ENCODE measurements around the gene B3GLCT.

B3GLCT gene

DNA sequence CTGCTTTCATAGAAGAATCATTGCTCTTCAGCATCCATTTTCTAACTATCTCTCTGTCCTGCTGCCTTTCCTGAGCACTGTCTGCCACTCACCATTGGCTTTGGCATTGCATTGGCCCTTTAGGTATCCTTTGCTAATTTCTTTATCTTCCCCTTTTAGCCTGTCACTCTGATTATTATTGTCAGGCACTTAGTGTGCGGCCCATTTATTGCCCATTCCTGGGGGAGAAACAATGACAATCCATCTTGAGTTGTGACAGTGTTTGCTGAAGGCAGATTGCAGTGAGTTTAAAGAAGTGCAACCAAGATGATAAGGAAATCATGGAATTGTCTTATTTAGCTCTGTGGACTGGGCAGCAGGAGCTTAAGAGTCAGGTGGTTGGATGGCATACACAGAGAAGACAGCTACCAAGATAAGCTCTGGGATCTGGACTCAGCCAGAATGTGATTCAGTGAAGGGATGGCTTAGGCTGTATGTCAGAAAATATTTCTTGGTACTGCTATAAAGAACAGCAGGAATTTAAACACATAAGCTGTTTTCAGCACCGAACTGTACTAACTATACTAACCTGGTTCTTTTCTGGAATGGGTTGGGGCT lies 25.3 kb downstream of the B3GLCT start:
- Mint-ChIP-seq H3K36me3 (peaks cover 25% of the 10 kb centered on the region), H3K4me3 (no peak overlapping the region), H3K27me3 (no peaks in the 10 kb centered on the region), H3K27ac (no peak overlapping the region), H3K4me1 (ENCODE audit: low read depth) (peaks cover 13% of the 10 kb centered on the region), H3K9me3 (ENCODE audit: low read depth) (no peaks in the 10 kb centered on the region)

- Mint-ChIP-seq H3K4me3 (no peak overlapping the region), H3K27me3 (no peaks in the 10 kb centered on the region), H3K4me1 (ENCODE audit: low read depth) (peaks cover 13% of the 10 kb centered on the region), H3K36me3 (peaks cover 22% of the 10 kb centered on the region), H3K9me3 (ENCODE audit: low read depth) (no peaks in the 10 kb centered on the region), H3K27ac (no peak overlapping the region)
Measured at GRCh38 chr13:31225998-31226675, 26.4 kb downstream of the B3GLCT start.

DNA sequence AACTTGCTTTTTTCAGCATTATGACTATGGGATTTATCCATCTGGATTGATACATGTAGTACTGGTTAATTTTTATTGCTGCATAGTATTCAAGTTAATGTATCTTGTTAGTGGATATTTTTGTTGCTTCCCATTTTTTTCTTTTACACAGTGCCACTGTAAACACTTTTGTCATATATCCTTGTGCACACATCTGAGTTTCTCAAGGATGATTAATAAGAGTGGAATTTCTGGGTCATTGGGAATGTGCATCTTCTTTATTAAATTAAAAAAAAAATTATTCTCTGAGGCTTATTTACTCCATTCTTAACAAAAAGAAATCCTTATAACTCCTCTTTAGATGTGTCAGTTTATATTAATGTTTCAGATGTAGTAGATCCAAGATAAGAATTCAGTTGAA lies 27.3 kb downstream of the B3GLCT start:
- Mint-ChIP-seq H3K4me1 (ENCODE audit: low read depth) (peaks cover 13% of the 10 kb centered on the region), H3K27ac (no peak overlapping the region), H3K4me3 (no peak overlapping the region), H3K36me3 (peaks cover 24% of the 10 kb centered on the region), H3K9me3 (ENCODE audit: low read depth) (no peaks in the 10 kb centered on the region), H3K27me3 (no peaks in the 10 kb centered on the region)

DNA sequence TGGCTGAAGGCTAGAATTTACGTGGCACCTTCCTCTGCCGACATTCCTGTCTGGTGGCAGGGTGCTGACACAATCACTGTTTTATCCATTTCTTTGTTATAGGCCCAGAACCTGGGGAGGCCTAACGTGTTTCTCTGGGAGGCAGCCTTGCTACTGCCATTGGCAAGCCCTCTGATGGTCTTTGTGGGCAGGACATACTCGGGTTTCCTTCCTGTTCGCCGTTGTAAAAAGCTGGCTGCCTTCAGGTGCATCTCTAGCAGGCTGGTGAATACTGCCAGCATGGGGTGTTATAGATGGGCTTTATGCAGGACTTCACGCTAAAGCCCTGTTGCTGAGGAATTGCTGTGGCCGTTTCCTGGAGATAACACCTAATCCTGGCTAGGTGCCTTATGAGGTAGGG lies 28.1 kb downstream of the B3GLCT start:
- Mint-ChIP-seq H3K36me3 (peaks cover 22% of the 10 kb centered on the region), H3K4me1 (ENCODE audit: low read depth) (peaks cover 13% of the 10 kb centered on the region), H3K9me3 (ENCODE audit: low read depth) (no peaks in the 10 kb centered on the region), H3K4me3 (no peak overlapping the region), H3K27ac (no peak overlapping the region), H3K27me3 (no peaks in the 10 kb centered on the region)

GRCh38 chr13:31234729-31235128 lies 35.0 kb downstream of the B3GLCT start:
- Mint-ChIP-seq H3K27me3 (no peaks in the 10 kb centered on the region), H3K27ac (no peak overlapping the region), H3K4me3 (no peak overlapping the region), H3K36me3 (peaks cover 12% of the 10 kb centered on the region), H3K9me3 (ENCODE audit: low read depth) (no peaks in the 10 kb centered on the region), H3K4me1 (ENCODE audit: low read depth) (no peaks in the 10 kb centered on the region)

DNA sequence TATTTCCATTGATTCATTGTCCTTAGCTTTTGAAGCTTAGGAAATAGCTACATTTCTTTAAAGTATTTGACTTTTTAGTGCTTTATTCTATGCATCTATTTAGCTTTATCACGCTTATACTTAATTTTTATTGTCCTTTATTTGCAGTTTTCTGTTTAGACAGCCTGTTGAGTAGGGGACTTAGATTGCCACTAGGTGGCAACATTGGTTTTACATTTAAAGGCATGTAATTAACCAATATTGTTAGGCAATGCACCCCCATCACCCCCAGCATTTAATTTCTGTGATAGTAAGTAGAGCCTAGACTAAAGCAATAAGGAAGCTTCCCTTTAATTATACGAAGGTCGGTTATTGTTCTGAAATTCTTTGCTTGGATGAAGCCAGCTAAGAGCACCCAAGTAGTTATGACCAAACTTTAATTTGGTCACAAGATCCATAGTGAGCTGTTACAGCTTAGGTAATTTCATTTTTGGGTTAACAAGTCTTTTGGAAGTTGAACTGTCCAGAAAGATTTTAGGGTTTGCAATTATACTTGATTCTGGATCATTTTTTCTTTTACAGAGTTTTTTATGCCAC lies 36.5 kb downstream of the B3GLCT start:
- Mint-ChIP-seq H3K27ac (no peak overlapping the region), H3K27me3 (no peaks in the 10 kb centered on the region), H3K9me3 (ENCODE audit: low read depth) (no peaks in the 10 kb centered on the region), H3K4me1 (ENCODE audit: low read depth) (no peaks in the 10 kb centered on the region), H3K36me3 (peaks cover 6% of the 10 kb centered on the region), H3K4me3 (no peak overlapping the region)

DNA sequence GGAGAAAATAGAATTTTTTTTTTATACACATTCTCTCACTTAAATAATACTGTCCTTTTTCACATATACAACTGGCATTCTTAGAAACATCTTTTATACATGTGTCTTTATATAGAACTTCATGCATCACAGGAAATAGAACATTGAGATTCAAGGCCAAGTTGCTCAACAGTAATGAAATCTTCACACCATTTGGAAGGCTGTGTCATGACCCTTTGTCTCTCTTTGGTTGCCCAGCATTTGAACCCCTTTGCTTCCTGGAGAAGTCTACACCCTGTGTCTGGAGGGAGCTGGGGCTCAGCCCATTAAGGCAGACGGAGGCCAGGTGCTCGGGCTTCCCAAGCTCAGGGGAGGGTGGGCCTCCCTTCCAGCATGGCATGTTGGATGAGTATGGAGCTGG lies 41.1 kb downstream of the B3GLCT start:
- peaks cover 4% of the 10 kb centered on the region for H3K36me3 Mint-ChIP-seq
- no peak overlapping the region for H3K27ac Mint-ChIP-seq

GRCh38 chr13:31242367-31242766 lies 42.6 kb downstream of the B3GLCT start:
- no peaks in the 10 kb centered on the region for H3K4me1 Mint-ChIP-seq (ENCODE audit: low read depth)
- H3K36me3 Mint-ChIP-seq = peaks cover 4% of the 10 kb centered on the region
- no peaks in the 10 kb centered on the region for H3K9me3 Mint-ChIP-seq (ENCODE audit: low read depth)
- no peaks in the 10 kb centered on the region for H3K27me3 Mint-ChIP-seq
- H3K4me3 Mint-ChIP-seq = no peak overlapping the region
- H3K27ac Mint-ChIP-seq = no peak overlapping the region

More for the DNA sequence above, 41.1 kb downstream of the B3GLCT start:
- Mint-ChIP-seq H3K4me3 (no peak overlapping the region), H3K27me3 (no peaks in the 10 kb centered on the region), H3K4me1 (ENCODE audit: low read depth) (no peaks in the 10 kb centered on the region), H3K9me3 (ENCODE audit: low read depth) (no peaks in the 10 kb centered on the region)

DNA sequence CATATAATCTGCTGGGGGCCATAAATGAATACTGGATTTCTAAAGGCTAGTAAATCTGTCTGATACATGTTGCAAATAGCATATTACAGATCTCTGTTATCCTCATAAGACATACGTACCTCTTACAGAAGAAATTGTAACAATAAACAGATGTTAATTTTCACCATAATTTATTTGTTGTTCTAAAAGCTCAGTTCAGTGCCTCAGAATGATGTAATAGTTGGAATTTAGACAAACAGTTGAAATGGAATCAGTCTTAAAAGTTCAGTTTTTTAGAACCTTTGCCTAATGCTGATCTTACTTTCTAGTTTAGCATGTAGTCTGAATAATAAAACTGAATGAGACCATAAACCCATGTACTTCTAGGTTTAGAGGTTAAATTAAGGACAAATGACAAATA lies 43.1 kb downstream of the B3GLCT start:
- no peaks in the 10 kb centered on the region for H3K9me3 Mint-ChIP-seq (ENCODE audit: low read depth)
- peaks cover 4% of the 10 kb centered on the region for H3K36me3 Mint-ChIP-seq
- H3K4me3 Mint-ChIP-seq = no peak overlapping the region
- H3K4me1 Mint-ChIP-seq (ENCODE audit: low read depth) = no peaks in the 10 kb centered on the region
- no peaks in the 10 kb centered on the region for H3K27me3 Mint-ChIP-seq
- H3K27ac Mint-ChIP-seq = no peak overlapping the region

GRCh38 chr13:31245598-31246373 lies 46.0 kb downstream of the B3GLCT start:
- H3K4me3 Mint-ChIP-seq = no peak overlapping the region
- no peaks in the 10 kb centered on the region for H3K9me3 Mint-ChIP-seq (ENCODE audit: low read depth)
- no peaks in the 10 kb centered on the region for H3K27me3 Mint-ChIP-seq
- no peaks in the 10 kb centered on the region for H3K4me1 Mint-ChIP-seq (ENCODE audit: low read depth)
- H3K27ac Mint-ChIP-seq = no peak overlapping the region
- H3K36me3 Mint-ChIP-seq = peaks cover 9% of the 10 kb centered on the region

DNA sequence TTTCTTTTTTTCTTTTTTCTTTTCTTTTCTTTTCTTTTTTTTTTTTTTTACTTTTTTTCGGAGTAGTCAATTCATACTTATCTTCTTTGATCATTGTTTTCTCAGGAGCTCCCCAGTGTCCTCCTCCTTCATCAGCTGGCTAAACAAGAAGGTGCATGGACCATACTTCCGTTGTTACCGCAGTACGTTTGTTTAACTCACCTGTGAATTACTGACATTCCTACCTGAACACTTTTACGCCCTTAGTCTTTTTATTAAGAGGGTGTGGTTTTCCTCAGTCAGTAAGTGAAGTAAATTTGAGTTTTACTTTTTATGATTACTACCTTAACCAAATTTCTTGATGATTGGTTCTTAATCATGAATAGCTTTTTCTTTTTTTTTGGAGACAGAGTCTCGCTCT lies 47.1 kb downstream of the B3GLCT start:
- no peak overlapping the region for H3K27ac Mint-ChIP-seq
- no peaks in the 10 kb centered on the region for H3K27me3 Mint-ChIP-seq
- H3K9me3 Mint-ChIP-seq (ENCODE audit: low read depth) = peaks cover 5% of the 10 kb centered on the region
- H3K36me3 Mint-ChIP-seq = peaks cover 17% of the 10 kb centered on the region
- H3K4me3 Mint-ChIP-seq = no peak overlapping the region
- H3K4me1 Mint-ChIP-seq (ENCODE audit: low read depth) = no peaks in the 10 kb centered on the region

GRCh38 chr13:31248361-31248760 lies 48.6 kb downstream of the B3GLCT start:
- peaks cover 10% of the 10 kb centered on the region for H3K9me3 Mint-ChIP-seq (ENCODE audit: low read depth)
- no peaks in the 10 kb centered on the region for H3K27me3 Mint-ChIP-seq
- H3K4me3 Mint-ChIP-seq = no peak overlapping the region
- peaks cover 16% of the 10 kb centered on the region for H3K36me3 Mint-ChIP-seq
- H3K4me1 Mint-ChIP-seq (ENCODE audit: low read depth) = no peaks in the 10 kb centered on the region
- H3K27ac Mint-ChIP-seq = no peak overlapping the region

DNA sequence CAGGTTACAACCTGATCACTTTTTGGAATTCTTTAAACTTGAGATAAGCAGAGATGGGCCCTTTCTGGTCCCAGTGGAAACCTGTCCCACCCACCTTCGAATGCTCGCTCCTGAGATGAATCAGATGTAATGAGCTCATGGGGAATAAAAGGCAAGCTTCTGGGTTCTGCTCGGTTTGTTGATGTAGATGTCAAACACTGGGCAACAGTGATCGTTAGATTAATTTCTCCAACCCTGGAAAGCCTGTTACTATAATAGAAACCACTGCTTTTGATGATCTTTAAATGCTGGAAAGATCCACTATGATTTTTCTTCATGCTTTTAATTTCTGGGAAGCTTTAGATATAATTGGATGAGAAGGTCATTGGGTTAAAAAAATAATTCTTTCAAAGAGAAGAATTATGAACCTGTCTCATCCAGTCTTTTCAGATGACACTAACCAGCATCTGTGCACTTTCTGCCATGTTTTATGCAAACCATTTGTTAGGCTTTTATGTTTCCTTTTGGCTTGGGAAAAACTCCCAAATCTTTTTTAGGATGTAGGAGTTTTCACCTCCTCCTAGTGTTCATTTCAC lies 49.3 kb downstream of the B3GLCT start:
- no peak overlapping the region for H3K27ac Mint-ChIP-seq
- peaks cover 15% of the 10 kb centered on the region for H3K36me3 Mint-ChIP-seq
- no peaks in the 10 kb centered on the region for H3K27me3 Mint-ChIP-seq
- peaks cover 10% of the 10 kb centered on the region for H3K9me3 Mint-ChIP-seq (ENCODE audit: low read depth)
- no peak overlapping the region for H3K4me3 Mint-ChIP-seq
- no peaks in the 10 kb centered on the region for H3K4me1 Mint-ChIP-seq (ENCODE audit: low read depth)

- Mint-ChIP-seq H3K27me3 (no peaks in the 10 kb centered on the region), H3K36me3 (peaks cover 15% of the 10 kb centered on the region), H3K4me1 (ENCODE audit: low read depth) (no peaks in the 10 kb centered on the region), H3K4me3 (no peak overlapping the region), H3K27ac (no peak overlapping the region), H3K9me3 (ENCODE audit: low read depth) (peaks cover 10% of the 10 kb centered on the region)
Measured at GRCh38 chr13:31250435-31250834, 50.7 kb downstream of the B3GLCT start.

- Mint-ChIP-seq H3K4me1 (ENCODE audit: low read depth) (no peaks in the 10 kb centered on the region), H3K27ac (no peak overlapping the region), H3K4me3 (no peak overlapping the region), H3K27me3 (no peaks in the 10 kb centered on the region), H3K36me3 (peaks cover 28% of the 10 kb centered on the region), H3K9me3 (ENCODE audit: low read depth) (no peaks in the 10 kb centered on the region)
Measured at GRCh38 chr13:31261241-31261640, 61.5 kb downstream of the B3GLCT start.

Measured in activated naive CD8-positive, alpha-beta T cell (primary cell).